Stimulated activated CD8-positive, alpha-beta memory T cell treated with anti-CD3 and anti-CD28 coated beads, Interleukin-2, amount 100 ng/mL, for 1 hour (primary cell): Measurements from ENCODE around the gene CADM4.

ENCODE experiments used
- DNase-seq, 2 donors: peaks; one replicate each; pipeline ENCODE4 v3.0.0-alpha.2; 2020; ENCODE audit warnings: low read depth in 2 of 2

CADM4 gene

DNA sequence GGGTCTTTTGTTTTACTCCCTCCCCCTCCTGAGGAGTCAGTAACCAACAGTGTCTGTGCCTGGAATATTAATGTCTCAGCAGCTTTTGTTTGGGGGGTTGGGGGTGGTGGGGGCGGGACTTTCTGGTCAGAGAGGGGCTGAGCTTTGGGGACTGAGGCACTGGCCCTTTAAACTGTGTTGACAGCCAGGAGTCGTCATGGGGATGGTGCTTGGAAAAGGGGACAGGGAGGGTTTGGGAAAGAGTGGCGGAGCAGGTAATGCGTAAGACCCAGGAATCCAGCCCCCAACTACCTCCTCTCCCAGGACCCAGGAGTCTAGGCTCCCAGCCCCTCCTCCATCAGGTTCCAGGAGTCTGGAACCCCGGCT lies 5.2 kb downstream of the CADM4 start:
- no peak for DNase-seq

DNA sequence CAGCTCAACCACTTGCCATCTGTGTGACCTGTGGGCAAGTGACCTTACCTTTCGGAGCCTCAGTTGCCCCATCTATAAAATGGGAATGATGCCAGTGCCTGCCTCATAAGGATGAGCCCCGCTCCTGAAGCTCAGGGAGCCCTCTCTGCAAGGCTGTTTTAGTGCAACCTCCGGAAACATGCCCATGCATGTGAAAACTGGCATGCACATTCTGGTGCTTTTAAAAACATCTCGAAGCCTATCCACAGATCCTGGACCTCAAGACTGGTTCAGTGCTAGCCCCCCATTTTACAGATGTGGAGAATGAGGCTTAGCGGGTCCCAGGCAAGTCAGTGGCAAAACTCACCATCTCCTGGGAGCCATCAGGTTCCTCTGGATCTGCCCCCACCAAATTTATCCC lies 5.6 kb downstream of the CADM4 start:
- no peak for DNase-seq

GRCh38 chr19:43633520-43633919 lies 6.1 kb downstream of the CADM4 start:
- DNase-seq, result no peak

GRCh38 chr19:43631491-43631890 lies 8.2 kb downstream of the CADM4 start:
- DNase-seq, result no peak

- DNase-seq, result no peak
These were observed 10.9 kb downstream of the CADM4 start for GRCh38 chr19:43628646-43629326.

DNA sequence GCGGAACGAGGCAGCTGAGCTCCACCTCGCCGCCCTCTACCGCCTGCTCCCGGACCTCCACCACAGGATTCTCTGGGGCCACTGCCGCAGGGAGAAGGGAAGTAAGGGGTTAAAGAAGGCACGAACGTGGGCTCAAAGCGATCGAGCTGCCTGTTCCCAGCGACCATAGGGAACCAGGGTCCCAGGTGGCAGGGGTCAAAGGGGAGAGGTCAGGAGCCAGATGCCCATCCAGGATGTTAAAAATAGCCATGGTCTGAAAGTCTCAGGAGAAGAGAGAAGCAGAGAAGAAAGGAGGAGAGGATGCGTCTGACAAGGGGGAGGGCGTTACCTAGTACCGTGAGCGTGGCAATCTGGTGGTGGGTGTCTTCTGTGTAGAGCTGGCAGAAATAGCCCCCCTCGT lies 12.8 kb downstream of the CADM4 start:
- DNase-seq, result no peak

GRCh38 chr19:43625918-43626579 lies 13.6 kb downstream of the CADM4 start:
- DNase-seq, result no peak

DNA sequence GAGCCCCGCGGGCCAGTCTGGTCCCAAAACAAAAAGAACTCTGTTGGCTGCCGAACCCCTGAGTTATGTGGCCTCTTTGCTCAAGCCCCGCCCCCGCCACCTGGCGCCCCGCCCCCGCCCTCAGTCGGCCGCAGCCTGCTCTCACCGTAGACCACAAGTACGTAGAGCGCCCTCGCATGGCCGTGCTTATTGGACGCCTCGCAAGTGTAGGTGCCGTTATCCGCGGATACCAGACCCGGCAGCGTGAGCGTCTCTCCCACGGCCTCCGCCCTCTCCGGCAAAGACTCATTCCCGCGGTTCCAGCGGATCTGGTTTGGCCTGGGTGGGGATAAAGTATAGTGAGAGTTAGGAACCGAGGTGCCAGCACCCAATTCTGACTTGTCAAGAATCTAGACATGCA lies 14.7 kb downstream of the CADM4 start:
- DNase-seq, result peak; percentile 51 to 68

DNA sequence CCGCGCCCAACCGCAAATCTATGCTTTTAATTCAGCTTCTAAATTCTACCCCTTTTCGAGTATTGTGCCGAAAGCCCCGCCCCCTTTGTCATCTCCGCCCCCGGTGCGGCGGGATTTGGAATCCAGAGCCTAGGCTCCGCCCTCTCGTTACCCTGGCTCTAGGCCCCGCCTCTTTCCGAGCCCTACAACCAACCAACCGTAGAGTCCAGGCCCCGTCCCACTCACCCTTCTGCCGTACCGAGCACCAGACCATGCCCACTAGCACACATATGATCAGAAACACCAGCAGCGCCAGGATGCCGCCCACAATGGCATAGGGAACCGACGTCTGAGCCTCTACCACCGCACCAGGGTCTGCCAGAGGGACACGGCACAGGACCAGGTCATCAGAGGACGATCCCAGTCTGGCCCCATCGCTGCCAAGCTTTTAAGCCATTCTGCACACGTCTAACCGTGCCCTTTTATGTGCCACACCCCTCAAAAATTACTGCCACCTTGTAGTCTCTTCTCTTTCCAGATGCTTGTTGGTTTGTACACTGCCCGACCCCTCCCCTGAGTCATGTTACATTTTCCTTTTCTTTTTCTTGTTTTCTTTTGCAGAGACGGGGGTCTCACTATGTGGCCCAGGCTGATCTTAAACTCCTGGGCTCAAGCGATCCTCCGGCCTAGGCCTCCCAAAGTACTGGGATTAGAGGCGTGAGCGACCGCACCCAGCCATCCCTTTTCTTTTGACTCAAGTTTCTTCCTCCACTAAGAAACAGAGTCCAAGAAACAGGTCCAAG lies 15.6 kb downstream of the CADM4 start:
- no peak for DNase-seq

DNA sequence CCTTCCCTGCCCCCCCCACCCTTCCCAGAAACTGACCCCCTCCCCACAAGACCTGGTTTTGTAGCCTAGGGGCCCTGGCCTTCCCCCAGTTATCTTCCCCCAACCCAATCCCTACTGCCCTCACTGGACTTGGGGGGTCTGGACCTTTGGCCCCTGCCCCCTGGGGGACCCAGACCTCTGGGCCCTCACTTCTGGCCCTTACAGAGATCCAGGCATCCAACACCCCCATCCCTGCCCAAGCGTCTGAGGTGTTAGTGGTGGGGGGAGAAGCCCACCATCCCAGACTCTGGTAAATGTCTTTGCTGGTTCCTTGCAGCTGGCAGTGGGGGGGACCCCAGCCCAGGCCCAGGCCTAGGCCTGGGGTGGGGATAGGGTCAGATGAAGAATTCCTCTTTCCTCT lies 16.7 kb downstream of the CADM4 start:
- DNase-seq, result no peak

DNA sequence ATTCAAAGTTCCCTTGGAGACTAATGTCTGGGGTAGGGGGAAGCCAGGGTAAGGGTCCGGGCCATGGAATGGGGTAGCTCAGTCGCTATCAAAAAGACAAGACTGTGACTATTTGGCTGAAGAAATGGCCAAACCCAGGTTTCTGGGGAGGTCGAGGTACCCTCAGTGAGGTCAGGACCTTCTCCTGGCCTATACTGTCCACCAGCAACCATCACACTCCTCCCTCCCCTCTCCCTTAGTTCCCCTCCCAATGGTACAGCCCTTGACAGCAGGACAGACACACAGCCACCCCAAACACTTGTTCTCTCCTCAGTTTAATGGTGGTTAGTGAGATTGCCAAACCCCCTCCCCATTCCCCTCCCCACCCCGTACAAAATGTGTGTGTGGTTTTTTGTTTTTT lies 17.6 kb downstream of the CADM4 start:
- DNase-seq, result no peak

DNA sequence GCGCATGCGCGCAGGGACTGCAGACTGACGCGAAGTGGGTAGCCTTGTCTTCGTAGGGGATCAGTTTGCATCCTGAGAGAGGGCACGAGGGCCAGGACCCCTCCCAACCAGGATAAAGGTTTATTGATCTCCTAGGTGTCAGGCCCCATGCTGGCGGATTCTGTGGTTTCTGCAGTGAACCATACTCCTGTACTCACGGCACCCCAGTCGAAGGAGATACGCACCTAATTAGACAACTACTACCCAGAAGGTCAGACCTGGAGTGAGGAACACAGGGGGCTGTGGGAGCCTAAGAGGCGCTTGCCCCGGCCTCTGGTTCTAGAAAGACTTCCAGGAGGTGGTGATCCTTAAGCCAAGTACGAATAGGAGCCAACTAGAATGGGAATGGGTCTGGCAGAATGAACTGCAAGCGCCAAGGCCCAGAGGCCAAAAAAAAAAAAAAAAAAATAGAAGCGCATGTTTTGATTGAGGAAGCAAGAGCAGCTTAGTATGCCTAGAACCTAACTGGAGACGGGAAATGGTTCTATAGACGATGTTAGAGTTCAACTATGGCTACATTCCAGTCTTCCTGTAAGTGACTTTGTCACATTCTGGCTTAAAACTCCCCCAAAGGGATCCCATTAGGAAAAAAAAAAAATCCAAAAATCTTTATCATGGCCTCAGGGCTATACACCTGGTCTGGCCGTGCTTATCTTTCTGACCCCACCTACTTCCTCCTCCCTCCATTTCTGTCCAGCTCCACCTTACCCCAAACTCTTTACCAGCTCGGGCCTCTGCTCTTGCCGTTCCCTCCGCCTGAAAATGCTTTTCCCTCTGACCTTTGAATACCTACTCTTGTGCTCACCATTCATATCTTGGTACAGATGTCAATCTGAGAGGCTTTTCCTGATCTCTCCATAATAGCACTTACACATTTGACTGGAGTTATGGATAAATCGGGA lies 19.3 kb downstream of the CADM4 start:
- DNase-seq, result peak in 1 of 2 donors; percentile 77

GRCh38 chr19:43619262-43620060 lies 20.2 kb downstream of the CADM4 start, which contains the start of gene ZNF428:
TSS of gene ZNF428 (minus strand) at chr19:43619629. CDS start at chr19:43614304, 5,325 bp downstream.
- DNase-seq, result peak; percentile 68 to 71

GRCh38 chr19:43618921-43619261 lies 20.8 kb downstream of the CADM4 start:
- no peak for DNase-seq

DNA sequence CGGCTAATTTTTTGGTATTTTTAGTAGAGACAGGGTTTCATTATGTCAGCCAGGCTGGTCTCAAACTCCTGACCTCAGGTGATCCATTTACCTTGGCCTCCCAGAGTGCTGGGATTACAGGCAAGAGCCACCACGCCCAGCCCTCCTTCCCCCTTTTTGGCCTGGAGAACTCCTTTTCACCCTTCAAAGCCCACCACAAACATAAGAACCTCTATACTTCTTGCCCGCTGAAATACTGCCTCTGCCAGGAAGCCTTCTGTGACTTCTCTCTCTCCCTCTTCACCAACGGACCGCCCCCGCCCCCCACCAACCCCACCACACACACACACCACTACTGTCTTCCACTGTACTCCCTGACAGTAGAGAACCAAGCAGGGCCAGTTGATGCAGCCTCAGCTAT lies 22.7 kb downstream of the CADM4 start:
- DNase-seq, result no peak

GRCh38 chr19:43616306-43616705 lies 23.3 kb downstream of the CADM4 start:
- no peak for DNase-seq

- no peak for DNase-seq
These were observed 27.3 kb downstream of the CADM4 start for GRCh38 chr19:43612374-43612773.

DNA sequence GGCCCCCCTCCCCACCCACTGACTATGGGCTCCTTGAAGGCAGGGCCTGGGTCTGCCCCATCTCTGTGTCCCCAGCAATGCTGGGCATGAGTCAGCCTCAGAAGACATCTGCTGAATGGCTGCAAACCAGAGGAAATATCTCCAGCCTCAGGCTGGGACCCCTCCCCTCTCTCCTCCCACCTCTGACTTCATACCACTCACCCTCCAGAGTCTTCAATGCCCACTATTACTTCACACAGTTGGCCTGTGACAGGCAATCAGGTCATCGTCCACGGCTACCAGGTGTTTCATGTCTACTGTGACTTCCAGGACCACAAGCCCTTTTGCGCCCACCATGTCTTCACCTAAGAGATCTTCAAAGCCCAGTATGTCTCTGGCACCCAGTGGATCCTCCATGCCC lies 27.9 kb downstream of the CADM4 start, which contains the start of gene SRRM5:
SRRM5 (plus strand) TSS at position 301 of the 400 bp plus-strand sequence; CDS start at position 335, 34 bp downstream.
- no peak for DNase-seq

DNA sequence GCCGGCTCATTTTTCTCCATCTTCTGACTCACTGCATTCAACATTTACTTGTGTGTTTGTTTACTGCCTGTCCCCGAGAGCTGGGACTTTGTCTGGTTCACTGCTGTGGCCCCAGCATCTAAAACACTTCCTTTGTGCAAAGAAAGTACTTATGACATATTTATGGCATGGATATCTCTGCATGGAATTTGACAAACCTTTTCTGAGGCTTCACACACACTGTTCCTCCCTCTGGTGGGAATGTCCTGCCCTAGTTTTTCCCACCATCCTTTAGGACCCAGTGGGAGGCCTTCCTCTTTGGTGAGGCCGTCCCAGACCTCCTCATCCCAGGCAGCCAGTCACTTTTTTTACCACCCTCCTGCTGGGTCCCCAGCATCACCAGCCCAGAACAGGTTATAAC lies 29.2 kb downstream of the CADM4 start:
- DNase-seq, result no peak

DNA sequence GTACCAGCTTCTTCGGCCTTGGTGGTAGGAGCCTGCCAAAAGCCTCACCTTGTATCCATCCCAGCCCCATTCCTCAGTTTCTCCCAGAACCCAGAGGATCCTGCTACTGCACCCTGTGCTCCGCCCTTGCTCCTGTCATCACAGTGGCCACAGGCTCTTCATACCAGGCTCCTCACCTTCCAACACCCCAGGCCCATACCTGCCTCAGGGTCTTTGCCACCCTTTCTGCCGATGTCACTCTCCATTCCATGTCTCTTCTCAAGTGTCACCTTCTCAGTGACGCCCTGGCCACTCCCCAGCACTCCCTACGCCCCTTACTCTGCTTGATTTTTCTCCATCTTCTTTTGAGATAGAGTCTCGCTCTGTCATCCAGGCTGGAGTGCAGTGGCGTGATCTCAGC lies 29.8 kb downstream of the CADM4 start:
- no peak for DNase-seq
